Stimulated activated CD8-positive, alpha-beta memory T cell treated with anti-CD3 and anti-CD28 coated beads, Interleukin-4, amount 100 ng/mL, for 4 hours (primary cell): Measurements from ENCODE around the gene HOXA9.
A peak's percentile ranks its signal among the peaks of the same experiment; 100 is the strongest.

Experiments used
- DNase-seq, 2 donors: peaks; one replicate each; pipeline ENCODE4 v3.0.0-alpha.2; 2020; ENCODE audit warnings: low read depth in 2 of 2, low spot score in 1 of 2

HOXA9 gene

DNA sequence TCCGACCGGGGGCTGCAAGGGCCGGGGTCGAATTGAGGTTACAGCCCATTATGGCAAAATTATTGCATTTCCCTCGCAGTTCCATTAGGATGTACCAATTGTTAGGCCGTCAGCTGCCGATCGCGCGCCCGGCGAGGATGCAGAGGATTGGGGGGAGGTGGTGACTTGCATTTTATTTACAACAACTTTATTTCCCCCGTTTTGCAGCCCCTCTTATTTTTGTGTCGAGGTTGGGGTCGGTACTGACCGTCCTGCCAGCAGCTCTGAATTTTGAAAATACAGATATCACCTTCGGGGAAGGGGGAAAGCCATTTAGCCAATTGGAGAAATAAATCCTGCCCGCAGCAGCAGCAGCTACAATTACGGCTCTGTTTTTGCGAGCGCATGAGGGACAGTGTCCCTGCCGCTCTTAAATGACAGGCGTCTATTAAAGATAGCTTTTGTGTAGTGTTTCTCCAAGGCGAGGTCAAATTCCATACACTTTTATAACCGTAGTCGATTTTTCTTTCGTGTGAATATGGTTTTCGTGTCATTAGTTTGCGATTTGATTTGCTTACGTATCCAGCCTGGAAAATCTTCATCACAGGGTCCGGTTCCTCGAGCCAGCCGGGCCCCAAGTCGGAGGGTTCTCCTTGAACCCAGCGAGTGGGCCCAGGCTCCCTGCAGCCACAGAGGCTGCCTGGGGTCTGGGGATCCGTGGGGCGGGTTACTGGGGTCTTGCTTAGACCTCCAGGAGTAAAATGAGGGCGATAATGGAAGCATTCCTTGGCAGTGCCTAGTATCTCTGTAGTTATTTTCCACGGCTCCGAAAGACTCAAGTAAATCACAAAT is 21.2 kb downstream of the HOXA9 start:
- DNase-seq, result no peak

DNA sequence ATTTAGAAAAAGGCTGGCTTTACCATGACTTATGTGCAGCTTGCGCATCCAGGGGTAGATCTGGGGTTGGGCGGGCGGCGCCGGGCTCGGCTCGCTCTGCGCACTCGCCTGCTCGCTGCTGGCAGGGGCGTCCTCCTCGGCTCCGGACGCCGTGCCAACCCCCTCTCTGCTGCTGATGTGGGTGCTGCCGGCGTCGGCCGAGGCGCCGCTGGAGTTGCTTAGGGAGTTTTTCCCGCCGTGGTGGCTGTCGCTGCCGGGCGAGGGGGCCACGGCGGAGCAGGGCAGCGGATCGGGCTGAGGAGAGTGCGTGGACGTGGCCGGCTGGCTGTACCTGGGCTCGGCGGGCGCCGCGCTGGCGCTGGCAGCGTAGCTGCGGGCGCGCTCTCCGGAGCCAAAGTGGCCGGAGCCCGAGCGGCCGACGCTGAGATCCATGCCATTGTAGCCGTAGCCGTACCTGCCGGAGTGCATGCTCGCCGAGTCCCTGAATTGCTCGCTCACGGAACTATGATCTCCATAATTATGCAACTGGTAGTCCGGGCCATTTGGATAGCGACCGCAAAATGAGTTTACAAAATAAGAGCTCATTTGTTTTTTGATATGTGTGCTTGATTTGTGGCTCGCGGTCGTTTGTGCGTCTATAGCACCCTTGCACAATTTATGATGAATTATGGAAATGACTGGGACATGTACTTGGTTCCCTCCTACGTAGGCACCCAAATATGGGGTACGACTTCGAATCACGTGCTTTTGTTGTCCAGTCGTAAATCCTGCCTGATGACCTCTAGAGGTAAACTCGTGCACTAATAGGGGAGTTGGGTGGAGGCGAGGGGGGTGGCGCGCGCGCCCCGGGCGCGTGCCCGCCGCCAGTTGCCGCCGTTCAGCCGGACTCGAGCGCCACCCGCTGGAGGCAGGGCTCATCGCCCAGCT is 22.1 kb downstream of the HOXA9 start, which contains the start of gene HOXA5:
TSS of gene HOXA5 (minus strand) at position 659 of the 927 bp plus-strand sequence. CDS start at position 585, 74 bp downstream.
- DNase-seq, result no peak

DNA sequence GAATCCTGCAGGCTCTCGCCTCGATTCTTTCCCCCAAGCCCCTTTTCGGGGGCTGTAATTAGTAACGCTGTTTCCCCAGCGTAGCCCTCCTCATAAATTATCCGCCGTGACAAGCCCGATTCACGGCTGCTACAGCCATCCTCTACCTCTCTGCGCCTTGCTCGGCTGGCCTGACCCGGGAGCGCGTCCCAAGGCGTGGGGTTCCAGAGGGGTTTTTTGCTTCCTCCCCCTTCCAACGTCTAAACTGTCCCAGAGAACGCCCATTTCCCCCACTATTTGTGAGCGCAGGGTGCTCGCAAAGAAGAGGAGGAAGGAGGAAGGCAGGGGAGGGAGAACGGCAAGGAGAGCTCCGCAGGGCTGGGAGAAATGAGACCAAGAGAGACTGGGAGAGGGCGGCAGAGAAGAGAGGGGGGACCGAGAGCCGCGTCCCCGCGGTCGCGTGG is 22.7 kb downstream of the HOXA9 start:
- DNase-seq, result no peak

DNA sequence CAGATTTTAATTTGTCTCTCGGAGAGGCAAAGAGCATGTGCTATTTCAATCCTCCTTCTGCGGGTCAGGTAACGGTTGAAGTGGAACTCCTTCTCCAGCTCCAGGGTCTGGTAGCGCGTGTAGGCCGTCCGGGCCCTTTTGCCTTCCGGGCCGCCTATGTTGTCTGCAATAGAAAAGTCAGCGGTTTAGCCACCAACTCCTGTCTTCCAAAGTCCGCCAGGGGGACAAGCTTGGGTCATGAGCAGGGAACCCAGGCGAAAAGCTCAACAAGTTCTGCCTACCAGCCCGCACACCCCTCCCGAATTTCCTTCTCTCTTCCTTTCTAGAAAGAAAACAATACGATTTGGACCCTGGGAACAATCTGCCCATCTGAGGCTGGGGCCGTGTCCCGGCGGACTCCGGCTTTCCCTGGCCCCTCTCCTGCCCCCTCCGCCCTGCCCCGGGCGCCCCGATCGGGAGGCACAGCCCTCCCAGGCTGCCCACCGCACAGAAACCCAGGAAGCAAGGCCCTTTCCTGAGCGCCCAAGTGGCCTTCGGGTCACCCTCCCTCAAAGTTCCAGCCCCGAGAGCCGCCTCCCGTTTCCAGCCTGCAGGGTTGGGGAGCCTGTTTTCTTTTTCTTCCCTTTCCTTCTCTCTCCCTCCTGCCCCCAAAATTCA is 23.3 kb downstream of the HOXA9 start:
- no peak for DNase-seq

DNA sequence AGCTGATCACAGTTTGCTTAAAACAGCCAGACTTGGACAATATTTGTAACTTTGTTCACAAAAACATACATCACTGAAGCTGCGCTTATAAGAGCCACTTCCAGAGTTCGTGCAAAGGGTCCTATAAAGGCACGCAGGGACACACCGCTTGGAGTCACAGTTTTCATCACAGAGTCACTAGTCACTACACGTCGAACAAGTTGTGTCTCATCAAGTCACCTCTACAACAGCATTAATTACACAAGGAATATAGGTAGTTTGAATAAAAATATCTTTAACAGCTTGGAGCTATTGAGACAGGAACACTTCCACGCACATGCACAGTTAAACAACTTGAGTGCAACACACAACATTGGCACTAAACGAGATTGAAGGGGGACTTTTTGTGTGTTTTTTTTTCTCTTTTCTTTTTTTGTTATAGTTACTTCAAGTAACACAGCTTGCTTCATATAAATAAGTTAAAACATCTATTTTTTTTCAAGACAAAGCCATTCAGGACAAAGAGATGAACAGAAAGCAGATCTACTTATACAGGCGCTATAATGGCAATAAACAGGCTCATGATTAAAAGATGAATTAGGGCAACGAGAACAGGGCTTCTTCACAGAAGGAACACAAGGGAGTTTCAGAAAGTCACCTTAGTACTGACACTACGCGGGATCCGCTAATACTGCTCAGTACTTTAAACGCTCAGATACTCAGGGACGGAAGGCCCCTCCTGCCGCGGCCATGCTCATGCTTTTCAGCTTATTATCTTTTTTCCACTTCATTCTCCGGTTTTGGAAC is 24.0 kb downstream of the HOXA9 start:
- DNase-seq, result no peak

DNA sequence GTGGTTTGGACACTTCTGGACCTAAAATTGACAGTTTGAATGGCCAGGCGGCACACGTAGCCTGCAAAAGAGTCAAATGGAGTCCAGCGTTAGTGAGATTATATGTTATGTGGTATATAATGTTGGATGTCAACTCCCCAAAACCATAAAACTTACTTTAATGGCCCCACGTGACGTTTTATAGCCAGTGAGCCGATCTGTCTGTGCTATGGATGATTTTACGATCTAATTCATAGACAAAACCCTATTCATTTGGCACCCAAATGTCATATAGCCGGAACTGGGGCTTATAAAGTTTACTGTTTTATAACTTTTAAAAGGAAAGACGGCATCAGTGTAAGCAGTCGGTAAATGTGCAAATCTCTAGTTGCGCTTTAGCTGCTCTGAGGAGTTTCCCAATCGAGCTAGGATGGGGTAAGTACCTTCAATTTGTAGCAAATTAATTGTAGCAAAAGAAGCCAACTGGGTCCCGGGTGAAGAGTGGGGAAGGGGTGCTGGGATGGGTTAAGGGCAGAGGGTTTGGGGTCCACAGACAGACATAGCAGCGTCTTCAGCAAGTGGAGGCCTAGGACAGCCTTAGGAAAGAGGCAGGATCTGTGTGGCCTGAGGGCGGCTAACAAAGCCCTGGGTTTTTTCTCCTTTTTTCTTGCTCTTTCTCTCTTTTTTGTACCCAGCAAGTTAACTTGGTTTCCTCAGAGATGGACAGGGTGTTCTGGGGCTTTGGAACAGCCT is 25.0 kb downstream of the HOXA9 start:
- DNase-seq, result no peak

DNA sequence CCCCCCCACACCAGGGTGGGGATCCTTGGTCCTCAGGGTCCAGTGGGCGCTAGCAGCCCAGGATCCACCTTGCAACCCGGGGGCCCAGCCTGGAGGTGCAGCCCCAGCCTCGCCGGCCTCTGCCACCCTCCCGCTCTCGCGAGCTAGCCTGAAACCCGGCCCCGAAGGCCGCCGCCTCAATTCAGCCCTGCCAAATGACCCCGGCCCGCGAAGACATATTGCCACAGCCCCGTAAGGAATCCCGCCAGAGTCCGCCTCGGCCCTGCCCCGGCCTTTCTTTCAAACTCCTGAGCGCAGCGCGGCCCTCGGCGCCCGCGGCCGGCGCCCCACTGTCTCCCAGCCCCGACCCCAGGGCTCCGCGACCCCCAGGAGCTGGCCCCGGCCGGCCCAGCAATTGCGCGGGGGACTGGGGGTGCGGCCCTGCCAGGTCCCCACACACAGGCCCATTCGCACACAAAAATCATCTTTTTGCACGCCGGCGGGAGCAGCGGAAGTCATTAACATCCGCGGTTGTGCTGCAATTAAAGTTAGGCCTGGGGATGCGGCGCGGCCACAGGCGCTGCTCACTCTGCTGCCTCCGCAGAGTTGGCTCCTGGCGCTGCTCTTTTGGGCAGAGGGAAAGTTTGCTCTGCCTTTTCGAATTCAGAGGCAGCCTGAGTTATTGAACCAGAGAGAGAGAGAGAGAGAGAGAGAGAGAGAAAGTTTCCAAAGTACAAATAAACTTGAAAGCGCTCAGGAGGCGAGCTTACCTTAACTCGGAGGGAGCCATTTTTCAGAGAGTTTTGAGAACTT is 25.8 kb downstream of the HOXA9 start:
- DNase-seq, result no peak

DNA sequence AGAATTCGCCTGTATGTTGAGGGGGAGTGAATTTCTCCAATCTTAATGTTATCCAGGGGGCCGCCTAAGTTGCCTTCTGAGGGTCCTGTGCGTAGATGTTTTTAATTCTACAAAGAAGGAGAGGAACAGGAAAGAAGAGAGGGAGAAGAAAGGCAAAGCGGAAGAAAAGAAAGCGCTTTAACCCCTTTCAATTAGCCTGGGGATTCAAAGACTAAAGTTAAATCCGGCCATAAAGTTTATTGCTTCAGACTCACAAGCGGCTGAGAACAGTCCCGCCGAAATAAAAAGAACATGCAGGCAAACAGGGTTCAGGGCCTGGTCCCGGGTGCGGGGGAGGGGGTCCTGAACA is 26.4 kb downstream of the HOXA9 start:
- DNase-seq, result no peak

DNA sequence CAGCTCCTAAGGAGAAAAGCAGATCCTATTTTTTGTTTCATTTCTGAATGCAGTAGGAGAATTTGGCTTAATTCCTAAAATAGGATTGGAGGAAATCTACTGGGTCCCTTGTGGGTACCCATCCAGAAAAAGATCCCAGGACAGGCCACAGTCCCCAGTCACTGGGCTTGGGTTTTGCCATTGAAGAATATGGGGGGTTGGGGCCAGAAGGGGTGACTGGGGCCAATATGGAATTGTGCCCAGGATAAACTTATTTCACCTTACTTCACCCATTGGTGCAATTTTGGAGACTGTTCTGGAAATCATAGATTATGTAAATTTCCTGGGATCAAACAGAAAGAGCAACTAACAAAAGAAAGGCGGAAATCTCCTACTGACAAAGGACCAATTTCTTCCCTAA is 26.9 kb downstream of the HOXA9 start:
- no peak for DNase-seq

DNA sequence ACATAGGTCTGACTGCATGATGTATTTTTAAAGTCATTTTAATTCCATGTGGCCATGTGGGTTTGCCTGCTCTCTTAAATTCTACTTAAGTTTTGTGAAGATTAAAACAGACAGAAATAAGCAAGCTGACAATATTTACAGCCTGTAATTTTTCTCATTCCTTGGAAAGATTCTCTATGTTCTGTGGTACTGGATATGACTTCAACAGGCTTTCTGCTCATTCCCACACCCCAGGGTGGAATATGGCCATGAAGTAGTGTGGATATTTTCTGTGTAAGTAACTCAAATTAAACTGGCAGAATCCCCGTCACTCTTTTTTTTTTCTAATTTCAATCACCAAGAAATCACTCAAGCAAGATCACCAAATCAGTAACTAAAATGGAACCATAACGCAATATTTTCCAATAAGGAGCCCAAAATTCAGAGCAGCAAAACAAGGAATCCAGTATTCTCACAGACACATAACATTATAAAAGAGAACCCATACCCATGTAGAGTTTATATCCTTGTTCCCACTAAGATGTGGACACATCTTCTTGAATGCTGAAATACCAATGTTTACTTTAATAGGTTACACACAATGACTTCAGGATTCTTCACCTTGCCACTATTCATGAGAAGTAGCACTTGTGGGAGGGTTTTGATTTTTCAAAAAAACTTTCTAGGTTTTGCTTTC is 27.6 kb downstream of the HOXA9 start:
- no peak for DNase-seq

DNA sequence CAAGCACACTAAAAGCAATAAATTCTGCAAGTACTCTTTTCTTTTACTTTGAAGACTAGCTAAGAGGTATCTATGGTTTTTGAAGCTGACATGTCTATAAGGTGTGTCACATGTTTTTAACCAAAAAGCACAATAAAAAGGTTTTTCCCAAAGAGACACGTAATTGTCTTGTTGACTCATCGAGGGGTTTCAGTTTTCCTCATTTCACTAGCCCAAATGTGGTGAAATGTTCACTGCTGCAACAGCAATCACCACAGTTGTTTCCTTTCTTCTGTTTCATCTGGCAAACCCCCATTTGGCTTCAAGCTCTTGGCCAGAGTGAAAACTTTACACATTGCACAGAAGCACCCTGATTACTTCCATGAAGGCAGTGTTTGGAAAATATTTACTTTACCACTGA is 30.9 kb downstream of the HOXA9 start:
- no peak for DNase-seq

DNA sequence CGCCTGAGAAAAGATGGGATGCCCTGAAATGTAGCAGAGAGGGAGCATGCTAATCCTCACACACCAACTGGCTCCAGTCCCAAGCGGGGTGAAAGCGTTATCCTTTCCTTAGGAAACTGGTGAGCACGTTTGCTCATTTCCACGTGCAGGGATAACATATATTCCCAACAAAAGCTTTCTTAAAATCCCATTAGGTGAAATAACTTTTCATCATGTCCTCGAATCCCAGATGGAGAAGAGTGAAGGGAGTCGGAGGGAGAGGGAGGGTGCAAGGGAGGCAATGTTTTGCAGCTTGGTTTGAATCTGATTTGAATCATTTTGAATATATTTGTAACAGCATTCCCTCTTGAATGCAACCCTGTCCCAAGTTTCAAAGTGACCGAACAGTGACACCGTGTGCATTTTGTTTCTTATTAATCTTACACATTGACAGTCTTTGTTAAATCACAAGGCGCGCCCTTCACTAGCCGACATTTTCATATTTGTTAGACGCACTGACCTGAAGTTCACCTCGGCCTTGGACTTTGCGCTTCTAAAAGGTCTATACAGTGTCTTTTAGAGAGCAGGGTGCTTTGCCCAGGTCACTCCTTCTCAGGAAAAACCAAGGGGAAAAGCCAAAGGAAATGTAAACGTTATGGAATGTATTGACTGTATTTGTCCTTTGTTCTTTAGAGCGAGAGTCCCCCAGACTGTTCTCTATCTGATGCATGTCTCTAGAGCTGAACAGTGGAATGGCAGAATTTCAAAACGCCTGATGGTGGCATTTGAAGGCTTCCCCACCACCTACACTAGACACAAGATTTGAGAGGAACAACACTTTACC is 31.7 kb downstream of the HOXA9 start:
- DNase-seq, result no peak

DNA sequence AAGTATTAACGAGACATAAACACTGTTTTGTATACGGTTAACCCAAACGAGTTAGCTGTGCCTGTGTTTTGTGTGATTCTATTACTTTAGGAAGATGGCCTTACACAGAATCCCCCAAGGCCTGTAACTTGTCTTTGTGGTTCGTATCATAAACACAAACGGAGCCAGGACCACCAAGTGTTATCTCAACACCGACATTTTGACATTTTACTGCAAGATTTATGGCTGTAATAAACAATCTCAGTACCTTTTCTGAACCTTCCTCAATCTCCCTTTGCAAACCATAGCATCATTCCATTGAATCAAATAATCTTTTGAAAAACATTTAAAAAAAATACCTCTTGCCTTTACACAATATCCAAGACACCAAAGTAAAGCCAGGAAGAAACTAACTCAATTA is 32.4 kb downstream of the HOXA9 start:
- no peak for DNase-seq

DNA sequence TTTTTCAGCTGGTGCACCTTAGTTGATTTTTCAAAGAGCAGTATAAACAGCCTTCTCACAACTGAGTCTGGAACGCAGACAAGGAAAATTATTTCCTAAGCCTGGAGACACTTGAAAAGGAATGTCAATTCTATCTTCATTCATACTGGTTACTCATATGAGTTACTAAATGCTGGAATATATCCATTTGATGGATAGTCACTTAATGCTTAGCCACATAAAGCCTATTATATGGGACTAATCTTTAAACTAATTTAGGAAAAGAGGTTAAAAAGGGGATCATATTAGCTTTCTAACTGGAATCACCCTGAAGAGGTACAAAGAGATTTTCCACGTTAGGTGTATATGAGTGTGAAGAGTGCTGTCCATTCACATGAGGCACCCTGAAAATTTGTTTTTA is 33.1 kb downstream of the HOXA9 start:
- no peak for DNase-seq

DNA sequence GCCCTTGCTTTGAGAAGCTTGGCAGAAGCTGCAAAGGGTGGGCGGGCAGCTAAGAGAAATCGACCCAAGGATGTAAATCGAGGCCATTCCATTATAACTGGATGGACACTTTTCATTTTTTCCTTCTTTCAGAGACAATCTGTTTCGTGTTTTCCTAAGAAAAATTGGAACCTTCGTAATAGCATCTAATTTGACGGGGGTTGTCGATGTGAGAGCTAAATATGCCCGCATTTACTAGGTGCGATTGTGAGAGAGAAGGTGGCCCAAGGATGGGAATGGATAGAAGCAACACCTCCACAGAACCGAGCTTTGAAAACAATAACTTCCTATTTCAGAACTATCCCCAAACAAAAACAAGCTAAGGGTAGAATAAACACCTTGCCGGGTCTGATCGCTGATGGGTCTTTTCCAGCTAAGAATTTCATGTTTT is 33.9 kb downstream of the HOXA9 start:
- no peak for DNase-seq

DNA sequence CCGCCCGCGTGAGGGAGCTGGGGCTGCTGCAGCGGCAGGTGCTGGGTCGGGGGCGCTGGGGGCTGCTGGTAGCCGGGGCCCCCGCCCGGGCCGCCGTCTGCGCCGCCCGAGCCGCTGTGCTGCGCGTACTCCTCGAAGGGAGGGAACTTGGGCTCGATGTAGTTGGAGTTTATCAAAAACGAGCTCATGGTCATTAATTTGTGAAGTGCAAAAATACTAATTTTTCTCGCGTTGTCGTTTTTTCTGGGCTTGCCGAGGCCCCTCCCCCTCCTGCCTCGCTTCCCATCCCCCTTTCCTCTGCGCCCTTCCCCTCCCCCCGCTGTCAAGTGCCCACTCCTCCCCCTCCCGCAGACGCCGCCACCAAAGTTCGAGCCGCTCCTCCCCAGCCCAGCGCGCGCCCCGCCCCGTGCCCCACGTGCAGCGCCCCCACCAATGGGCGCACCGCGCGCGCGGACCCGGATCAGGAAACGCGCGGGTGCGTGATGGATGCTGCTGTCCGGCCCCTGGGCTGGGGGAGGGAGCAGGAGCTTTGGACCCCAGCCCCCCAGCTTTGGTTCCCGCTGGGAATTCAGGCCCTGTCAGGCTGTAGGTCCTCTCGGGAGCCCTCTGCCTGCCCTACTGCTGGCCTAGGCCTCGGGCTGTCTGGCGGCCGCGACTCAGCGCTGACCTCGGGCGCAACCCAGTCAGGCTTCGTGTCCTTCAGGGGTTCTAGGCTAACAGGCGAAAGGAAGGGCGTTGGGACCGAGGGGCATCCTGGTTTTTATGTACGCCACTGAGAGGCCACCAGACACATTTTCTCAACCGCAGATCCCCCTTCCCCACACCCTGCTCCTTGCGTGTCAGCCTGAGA is 34.6 kb downstream of the HOXA9 start, which contains the start of gene HOXA4:
TSS of gene HOXA4 (minus strand) at position 218 of the 850 bp plus-strand sequence. CDS start at position 194, 24 bp downstream.
- DNase-seq, result peak; percentile 22 to 58
